Suprapubic skin (tissue), 4 donors: Measurements from ENCODE around the gene KIAA0513. TPM values are rescaled to one million over a fixed set of nuclear protein-coding genes. Genes with fewer than 3 reads are reported as not detected.

ENCODE experiments used
- DNase-seq, 2 donors: peaks; one replicate each; pipeline ENCODE4 v3.0.0-alpha.2; 2019; ENCODE audit warnings: low spot score in 2 of 2
- H3K27ac ChIP-seq: fragments of 200-600 bp; sonication (generic); one replicate; pipeline ENCODE4 v1.5.1; 2019
- H3K27me3 ChIP-seq: fragments of 200-600 bp; sonication (generic); one replicate; pipeline ENCODE4 v1.5.1; 2019
- H3K36me3 ChIP-seq: fragments of 200-600 bp; sonication (generic); one replicate; pipeline ENCODE4 v1.5.1; 2019
- H3K4me1 ChIP-seq: fragments of 200-600 bp; sonication (generic); one replicate; pipeline ENCODE4 v1.5.1; 2019
- H3K4me3 ChIP-seq: fragments of 200-600 bp; sonication (generic); one replicate; pipeline ENCODE4 v1.5.1; 2019; ENCODE audit warnings: mild to moderate bottlenecking
- H3K9me3 ChIP-seq: fragments of 200-600 bp; sonication (generic); one replicate; pipeline ENCODE4 v1.5.1; 2019
- EP300 ChIP-seq: sonication (generic); formaldehyde crosslinking; IDR thresholded peaks from one replicate; pipeline ENCODE4 v1.6.1; 2017; ENCODE audit warnings: antibody characterized with exemption
- POLR2A ChIP-seq, 2 donors: fragments of 450-650 bp; IDR thresholded peaks; one replicate each; pipeline ENCODE4 v1.6.1; 2017; ENCODE audit warnings: antibody characterized with exemption in 2 of 2, mild to moderate bottlenecking in 2 of 2, moderate library complexity in 2 of 2
- POLR2AphosphoS5 ChIP-seq, 3 donors: sonication (generic); formaldehyde crosslinking; IDR thresholded peaks; one replicate each; pipeline ENCODE4 v1.6.1; 2017; ENCODE audit warnings: antibody characterized with exemption in 3 of 3
- WGBS: methylation state at CpG from one replicate; pipeline ENCODE4 v1.1.5; 2018; 5-methylcytosine and 5-hydroxymethylcytosine counted together
- total RNA-seq, 4 donors: library from RNA; depleted of rRNA; stranded (reverse); fragments of >200 nt; gene quantifications; one replicate each; pipeline ENCODE4 v1.1.0, GENCODE V29; 2016
- TF ChIP-seq, protein P1 (sequence below), 2 donors: fragments of 200-600 bp in 1 of 2; fragments of 450-650 bp in 1 of 2; sonication (generic) in 1 of 2; IDR thresholded peaks; one replicate each; pipeline ENCODE4 v1.5.1; 2016 to 2019; ENCODE audit warnings: antibody characterized with exemption in 2 of 2, mild to moderate bottlenecking in 1 of 2, moderate library complexity in 1 of 2

The KIAA0513 gene
- total RNA-seq, 4 donors from 2014 or later, result 23.7 to 32.3 (median 26.6) TPM

DNA sequence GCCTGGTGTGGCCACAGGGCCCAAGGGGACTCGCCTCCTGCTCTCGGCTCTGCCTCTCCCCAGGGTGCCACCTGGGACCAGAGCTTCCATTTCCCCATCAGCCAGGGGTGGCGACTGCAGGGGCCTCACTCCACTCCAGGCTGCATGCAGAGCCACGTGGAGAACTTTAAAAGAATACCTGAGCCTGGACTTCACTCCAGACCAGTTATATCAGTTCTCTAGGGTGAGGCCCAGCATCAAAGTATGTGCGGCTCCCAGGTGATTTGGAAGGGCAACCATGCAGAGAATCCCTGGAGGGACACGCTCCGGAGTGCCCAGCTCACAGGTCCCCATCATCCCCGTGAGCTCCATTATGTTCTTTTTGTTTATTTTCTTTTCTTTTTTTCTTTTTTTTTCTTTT lies 39.8 kb downstream of the KIAA0513 start:
- TF ChIP-seq POLR2AphosphoS5 (IDR thresholded peaks at IDR 0.05) (no peak), POLR2A (IDR thresholded peaks at IDR 0.05) (no peak), EP300 (no peak)
- TF ChIP-seq, protein P1, sequence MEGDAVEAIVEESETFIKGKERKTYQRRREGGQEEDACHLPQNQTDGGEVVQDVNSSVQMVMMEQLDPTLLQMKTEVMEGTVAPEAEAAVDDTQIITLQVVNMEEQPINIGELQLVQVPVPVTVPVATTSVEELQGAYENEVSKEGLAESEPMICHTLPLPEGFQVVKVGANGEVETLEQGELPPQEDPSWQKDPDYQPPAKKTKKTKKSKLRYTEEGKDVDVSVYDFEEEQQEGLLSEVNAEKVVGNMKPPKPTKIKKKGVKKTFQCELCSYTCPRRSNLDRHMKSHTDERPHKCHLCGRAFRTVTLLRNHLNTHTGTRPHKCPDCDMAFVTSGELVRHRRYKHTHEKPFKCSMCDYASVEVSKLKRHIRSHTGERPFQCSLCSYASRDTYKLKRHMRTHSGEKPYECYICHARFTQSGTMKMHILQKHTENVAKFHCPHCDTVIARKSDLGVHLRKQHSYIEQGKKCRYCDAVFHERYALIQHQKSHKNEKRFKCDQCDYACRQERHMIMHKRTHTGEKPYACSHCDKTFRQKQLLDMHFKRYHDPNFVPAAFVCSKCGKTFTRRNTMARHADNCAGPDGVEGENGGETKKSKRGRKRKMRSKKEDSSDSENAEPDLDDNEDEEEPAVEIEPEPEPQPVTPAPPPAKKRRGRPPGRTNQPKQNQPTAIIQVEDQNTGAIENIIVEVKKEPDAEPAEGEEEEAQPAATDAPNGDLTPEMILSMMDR (IDR thresholded peaks at IDR 0.05), result no peak
- WGBS, result 91% methylated on average over 8 of the region's 8 CpGs
- H3K27ac ChIP-seq, result no peak overlapping the region
- H3K4me1 ChIP-seq, result peaks cover under 1% of the 10 kb centered on the region
- peaks cover 33% of the 10 kb centered on the region for H3K36me3 ChIP-seq
- no peaks in the 10 kb centered on the region for H3K9me3 ChIP-seq
- DNase-seq, result no peak
- no peaks in the 10 kb centered on the region for H3K27me3 ChIP-seq
- no peak overlapping the region for H3K4me3 ChIP-seq

DNA sequence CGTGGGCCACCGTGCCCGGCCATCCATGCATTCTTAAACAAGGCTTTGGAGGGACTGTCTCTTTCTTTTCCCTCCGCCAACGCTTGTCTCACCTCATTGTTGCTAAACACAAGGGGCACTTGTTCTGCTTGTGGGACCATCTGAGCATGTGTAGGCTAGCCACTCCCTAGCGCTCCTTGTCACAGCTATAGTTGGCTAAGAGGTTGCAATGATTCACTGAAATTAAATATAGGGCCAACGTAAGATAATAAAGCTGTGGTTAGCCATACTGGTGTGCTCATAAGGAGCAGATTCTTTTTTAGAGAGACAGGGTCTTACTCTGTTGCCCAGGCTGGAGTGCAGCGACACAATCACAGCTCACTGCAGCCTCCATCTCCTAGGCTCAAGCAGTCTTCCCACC lies 41.2 kb downstream of the KIAA0513 start:
- no peak for TF ChIP-seq EP300
- TF ChIP-seq, protein P1 (IDR thresholded peaks at IDR 0.05), result no peak
- TF ChIP-seq POLR2A (IDR thresholded peaks at IDR 0.05), result no peak
- no peak overlapping the region for H3K27ac ChIP-seq
- no peak for DNase-seq
- no peaks in the 10 kb centered on the region for H3K27me3 ChIP-seq
- peaks cover 33% of the 10 kb centered on the region for H3K36me3 ChIP-seq
- WGBS, result 89% methylated on average over 8 of the region's 8 CpGs
- H3K4me3 ChIP-seq, result no peak overlapping the region
- no peaks in the 10 kb centered on the region for H3K9me3 ChIP-seq
- H3K4me1 ChIP-seq, result peaks cover 7% of the 10 kb centered on the region

DNA sequence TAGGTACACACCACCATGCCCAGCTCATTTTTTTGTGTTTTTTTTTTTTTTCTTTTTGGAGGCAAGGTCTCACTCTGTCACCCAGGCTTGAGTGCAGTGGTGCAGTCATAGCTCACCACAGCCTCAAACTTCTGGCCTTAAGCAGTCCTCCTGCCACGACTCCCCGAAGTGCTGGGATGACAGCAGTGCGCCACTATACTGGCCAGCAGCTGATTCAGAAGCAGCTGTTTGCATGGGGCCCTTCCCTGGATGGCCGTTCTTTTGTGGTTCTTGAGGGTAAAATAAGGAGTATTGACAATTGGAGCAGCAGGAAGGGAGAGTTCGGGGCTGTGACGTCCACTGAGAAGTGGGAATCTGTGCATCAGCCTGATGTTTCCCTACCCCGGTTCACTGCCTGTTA lies 41.6 kb downstream of the KIAA0513 start:
- no peak for TF ChIP-seq POLR2A (IDR thresholded peaks at IDR 0.05)
- TF ChIP-seq, protein P1 (IDR thresholded peaks at IDR 0.05), result no peak
- no peak for TF ChIP-seq POLR2AphosphoS5 (IDR thresholded peaks at IDR 0.05)
- TF ChIP-seq EP300, result no peak
- Histone ChIP-seq H3K27ac (no peak overlapping the region), H3K4me1 (peaks cover 7% of the 10 kb centered on the region), H3K36me3 (peaks cover 33% of the 10 kb centered on the region), H3K27me3 (no peaks in the 10 kb centered on the region), H3K4me3 (no peak overlapping the region), H3K9me3 (no peaks in the 10 kb centered on the region)
- 88% methylated on average over 4 of the region's 7 CpGs for WGBS
- DNase-seq, result no peak

DNA sequence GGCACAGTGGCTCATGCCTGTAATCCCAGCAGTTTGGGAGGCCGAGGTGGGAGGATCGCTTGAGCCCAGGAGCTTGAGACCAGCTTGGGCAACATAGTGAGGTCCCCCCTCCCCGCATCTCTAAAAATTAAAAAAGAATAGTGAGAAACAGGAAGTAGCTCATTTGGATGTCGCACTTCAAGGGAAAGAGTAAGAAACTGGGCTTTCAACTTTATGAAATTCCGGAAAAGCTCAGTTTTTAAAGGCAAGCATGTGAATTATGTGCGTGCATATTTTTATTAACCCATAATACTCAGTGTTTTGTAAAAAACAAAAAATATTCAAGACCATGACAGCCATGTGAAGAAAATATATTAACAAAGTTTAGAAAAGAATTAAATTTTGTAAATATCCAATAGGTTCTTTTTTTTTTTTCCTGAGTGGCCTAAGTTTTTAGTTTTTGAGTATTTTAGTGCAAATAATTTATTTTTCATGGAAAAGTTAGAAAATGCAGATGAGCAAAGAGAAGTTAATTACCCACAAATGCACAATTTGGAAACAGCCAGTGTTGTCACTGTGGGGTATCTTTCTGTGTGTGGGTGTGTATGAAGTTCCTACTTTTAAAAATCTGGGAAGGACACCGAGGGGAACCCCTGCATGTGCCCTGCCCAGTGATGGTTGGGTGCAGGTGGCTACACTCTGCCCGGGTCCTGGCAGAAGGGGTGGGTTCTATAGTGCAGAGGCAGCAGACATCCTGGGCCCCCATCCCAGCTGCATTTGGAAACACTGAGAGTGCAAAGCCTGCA lies 44.7 kb downstream of the KIAA0513 start:
- WGBS, result 82% methylated on average over 8 of the region's 8 CpGs
- Histone ChIP-seq H3K27ac (no peak overlapping the region), H3K27me3 (no peaks in the 10 kb centered on the region), H3K4me1 (peaks cover 7% of the 10 kb centered on the region), H3K4me3 (no peak overlapping the region), H3K36me3 (peaks cover 33% of the 10 kb centered on the region), H3K9me3 (no peaks in the 10 kb centered on the region)
- no peak for DNase-seq
- TF ChIP-seq, protein P1 (IDR thresholded peaks at IDR 0.05), result no peak
- no peak for TF ChIP-seq POLR2AphosphoS5 (IDR thresholded peaks at IDR 0.05)
- no peak for TF ChIP-seq POLR2A (IDR thresholded peaks at IDR 0.05)
- no peak for TF ChIP-seq EP300

DNA sequence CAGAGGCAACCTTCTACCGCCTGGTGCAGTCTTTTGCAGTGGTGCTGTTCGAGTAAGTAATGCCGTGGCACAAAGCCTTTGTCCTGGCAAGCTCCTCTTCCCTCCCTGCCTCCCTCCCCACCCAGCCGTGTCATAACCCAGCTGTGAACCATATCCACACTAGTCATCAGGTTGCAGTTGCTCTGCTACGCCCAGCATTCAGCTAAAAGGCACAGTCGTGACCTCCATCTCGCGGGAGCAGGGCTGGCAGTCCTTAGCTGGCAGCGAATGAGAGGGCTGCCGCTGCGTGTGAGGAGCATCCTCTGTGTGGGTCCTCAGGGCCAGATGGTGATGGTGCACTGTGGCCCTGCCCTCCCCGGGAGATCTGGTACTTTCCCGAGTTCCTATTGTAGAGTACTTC lies 45.4 kb downstream of the KIAA0513 start:
- Histone ChIP-seq H3K27ac (no peak overlapping the region), H3K36me3 (peaks cover 33% of the 10 kb centered on the region), H3K27me3 (no peaks in the 10 kb centered on the region), H3K4me1 (peaks cover 7% of the 10 kb centered on the region), H3K4me3 (no peak overlapping the region), H3K9me3 (no peaks in the 10 kb centered on the region)
- TF ChIP-seq, protein P1 (IDR thresholded peaks at IDR 0.05), result no peak
- TF ChIP-seq POLR2AphosphoS5 (IDR thresholded peaks at IDR 0.05) (no peak), POLR2A (IDR thresholded peaks at IDR 0.05) (no peak), EP300 (no peak)
- WGBS, result 31% methylated on average over 11 of the region's 13 CpGs
- no peak for DNase-seq
